Adrenal gland (tissue), 5 donors: Measurements from ENCODE around the gene GALNT4.

Experiments
- POLR2A ChIP-seq, 2 donors: fragments of 450-650 bp; IDR thresholded peaks; one replicate each; pipeline ENCODE4 v1.6.1; 2017; ENCODE audit warnings: antibody characterized with exemption in 2 of 2, mild to moderate bottlenecking in 2 of 2, moderate library complexity in 1 of 2
- TF ChIP-seq, protein P1 (sequence below), 6 experiments: fragments of 450-650 bp in 4 of 6; fragments of 200-600 bp in 2 of 6; sonication (generic) in 1 of 6; IDR thresholded peaks; 1 replicate in 5 of 6; 2 replicates in 1 of 6; pipeline versions ENCODE4 v1.5.1 to v1.8.0; 2016 to 2021; ENCODE audit warnings: antibody characterized with exemption in 6 of 6, mild to moderate bottlenecking in 2 of 6, moderate library complexity in 1 of 6
- donor health status: DM: no; HTN: no; CAD: no.

DNA sequence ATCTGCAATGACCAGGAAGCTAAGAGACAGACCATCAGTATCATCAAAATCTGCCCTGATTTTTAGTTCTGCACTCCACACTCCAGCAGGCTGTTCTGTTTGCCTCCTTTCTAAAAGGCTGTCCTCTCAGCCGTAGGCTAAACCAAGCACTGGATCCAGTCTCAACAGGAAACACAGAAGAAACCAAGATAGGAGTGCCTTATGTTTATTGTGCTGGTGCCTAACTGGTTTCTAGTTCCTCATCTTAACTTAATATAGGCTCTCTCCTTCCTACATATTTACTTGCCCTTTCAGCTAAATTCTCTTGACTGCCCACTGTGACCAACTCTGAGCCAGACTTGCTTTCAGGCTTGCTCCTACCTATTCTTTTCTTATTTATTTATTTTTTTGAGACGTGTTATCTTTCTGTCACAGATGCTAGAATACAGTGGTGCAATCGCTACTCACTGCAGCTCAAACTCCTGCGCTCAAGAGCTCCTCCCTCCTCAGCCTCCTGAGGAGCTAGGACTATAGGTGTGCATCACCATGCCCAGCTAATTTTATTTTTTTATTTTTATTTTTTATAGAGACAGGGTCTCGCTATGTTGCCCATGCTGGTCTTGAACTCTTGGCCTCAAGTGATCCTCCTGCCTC, 30.8 kb downstream of the GALNT4 start:
- TF ChIP-seq, protein P1, sequence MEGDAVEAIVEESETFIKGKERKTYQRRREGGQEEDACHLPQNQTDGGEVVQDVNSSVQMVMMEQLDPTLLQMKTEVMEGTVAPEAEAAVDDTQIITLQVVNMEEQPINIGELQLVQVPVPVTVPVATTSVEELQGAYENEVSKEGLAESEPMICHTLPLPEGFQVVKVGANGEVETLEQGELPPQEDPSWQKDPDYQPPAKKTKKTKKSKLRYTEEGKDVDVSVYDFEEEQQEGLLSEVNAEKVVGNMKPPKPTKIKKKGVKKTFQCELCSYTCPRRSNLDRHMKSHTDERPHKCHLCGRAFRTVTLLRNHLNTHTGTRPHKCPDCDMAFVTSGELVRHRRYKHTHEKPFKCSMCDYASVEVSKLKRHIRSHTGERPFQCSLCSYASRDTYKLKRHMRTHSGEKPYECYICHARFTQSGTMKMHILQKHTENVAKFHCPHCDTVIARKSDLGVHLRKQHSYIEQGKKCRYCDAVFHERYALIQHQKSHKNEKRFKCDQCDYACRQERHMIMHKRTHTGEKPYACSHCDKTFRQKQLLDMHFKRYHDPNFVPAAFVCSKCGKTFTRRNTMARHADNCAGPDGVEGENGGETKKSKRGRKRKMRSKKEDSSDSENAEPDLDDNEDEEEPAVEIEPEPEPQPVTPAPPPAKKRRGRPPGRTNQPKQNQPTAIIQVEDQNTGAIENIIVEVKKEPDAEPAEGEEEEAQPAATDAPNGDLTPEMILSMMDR (IDR thresholded peaks at IDR 0.05) = no peak
- TF ChIP-seq POLR2A (IDR thresholded peaks at IDR 0.05) = no peak
